HG02623 (cell line): Measurements from ENCODE around the gene NDUFS8.

Experiments used
- ATAC-seq: cut with Tn5 transposase; IDR thresholded peaks from one replicate; pipeline ENCODE4 v1.9.1; 2021; ENCODE audit warnings: moderate library complexity; ENCODE audit not compliant: unreplicated experiment

The NDUFS8 gene

DNA sequence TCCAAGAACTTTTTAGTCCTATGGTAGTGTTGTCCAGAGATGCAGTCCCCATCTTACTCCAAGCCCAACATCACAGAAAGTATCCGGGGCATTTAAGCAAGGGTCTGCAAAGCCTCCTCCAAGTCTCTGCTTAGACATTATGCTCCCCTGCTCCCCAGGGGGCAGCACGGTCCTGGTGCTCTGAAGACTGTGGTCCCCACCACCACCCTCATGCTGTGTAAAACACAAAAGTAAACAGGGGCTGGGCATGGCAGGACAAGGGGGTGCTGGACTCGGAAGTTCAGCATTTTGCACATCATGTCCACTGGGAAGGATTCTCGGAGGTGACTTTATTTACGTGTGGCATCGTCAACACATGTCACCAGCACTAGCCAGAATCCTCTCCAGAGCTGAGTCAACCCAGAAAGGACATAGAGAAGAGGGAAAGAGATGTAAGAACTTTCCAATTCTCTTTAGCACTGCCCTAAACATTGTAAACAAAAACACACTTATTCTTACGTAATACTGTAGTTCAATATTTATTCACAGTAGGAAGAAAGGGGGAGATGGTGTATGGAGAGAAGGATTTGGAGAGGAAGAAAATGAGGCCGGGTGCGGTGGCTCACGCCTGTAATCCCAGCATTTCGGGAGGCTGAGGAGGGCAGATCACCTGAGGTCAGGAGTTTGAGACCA is 46.0 kb downstream of the NDUFS8 start:
- ATAC-seq: no peak

DNA sequence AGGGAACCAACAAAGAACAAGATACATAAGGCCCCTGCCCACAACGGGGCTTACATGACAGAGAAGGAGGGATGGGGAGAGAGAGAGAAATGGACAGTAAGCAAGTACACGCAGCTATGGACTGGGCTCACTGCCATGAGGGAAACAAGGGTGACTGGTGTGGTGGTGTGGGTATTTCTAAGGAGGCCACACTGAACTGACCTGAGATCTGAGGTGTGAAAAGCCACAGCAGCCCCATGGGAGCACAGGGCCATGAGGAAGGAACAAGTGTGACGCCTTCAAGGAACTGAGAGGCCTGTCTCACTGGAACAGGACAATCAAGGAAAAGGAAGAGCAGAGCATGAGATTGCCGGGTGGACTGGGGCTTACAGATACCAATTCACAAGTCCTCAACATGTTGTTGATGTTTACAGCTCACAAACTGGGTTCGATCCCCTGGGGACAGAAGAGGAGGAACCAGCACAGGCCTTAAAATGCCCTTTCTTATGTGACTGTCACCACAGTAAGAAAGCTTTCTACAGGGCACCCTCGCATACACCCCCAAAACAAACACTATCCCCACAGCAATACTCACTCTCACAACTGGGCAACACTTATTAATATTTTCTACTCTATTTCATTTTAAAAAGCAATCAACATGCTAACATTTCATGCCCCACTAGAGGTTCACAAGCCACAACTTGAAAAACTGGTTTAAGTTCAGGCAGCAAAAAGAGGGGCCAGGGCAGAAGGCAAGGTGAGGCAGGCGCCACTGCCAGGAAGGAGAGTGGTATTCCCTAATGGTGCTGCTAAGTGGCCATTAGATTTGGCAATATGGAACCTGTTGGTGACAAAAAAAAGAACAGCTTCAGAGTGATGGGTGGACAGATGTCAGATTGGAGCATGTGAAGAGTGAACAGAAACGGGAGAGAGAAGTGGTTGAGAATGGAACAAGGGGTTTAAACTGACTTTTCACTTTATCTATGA is 47.4 kb downstream of the NDUFS8 start:
- ATAC-seq: no peak

DNA sequence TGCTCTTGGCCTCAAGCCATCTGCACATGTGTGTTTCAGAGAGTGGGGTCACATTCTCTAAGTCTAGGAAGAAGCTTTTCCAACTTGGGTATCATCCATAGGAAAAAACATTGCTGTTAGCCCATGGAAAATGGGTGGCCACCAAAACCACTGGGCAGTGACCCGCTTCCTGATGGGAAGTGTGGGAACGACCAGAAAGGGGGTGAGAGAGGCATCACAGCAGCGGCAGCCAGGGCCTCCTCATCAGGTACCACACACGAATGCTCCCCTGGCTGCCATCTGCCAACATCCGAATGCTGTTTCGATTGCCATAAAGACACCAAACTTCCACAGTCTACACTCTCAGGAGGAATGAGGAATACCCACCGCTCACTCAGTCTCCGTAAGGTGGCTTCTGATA is 50.4 kb downstream of the NDUFS8 start:
- ATAC-seq: no peak

DNA sequence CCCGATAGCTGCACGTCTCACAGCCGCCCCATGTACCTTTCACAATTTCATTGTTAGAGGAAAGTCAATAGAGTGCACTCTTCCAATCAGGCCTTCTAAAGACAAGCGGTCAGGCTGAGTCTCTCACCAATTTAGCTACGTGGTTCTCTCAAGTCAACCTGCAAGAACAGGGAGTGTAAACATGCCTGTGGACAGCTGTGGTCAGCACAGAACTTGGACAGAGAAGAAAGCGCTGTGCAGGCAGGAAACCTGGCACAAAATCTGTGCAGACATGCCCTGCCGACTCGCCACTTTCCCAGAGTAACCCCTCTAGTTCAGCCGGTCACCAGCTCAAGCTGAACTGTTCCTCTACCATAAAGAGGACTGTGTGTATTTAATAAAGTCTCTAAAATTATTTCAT is 51.2 kb downstream of the NDUFS8 start:
- no peak for ATAC-seq

DNA sequence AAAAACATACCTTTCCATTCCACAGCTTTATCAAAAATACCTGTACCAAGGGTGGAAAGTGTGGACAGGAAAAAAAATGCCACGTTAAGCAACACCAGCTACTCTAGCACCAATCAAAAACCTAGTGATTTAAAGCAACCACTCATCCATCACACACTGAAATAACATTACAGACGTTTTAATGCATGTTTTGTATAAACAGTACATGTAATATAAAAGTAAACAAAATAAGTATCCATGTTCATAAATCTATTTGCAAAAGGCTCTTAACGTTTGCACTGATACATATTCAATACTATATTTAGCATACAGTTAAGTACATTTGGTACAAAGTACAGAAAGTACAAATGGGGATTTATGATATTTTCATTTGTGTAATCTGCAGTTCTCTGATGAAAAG is 52.0 kb downstream of the NDUFS8 start:
- ATAC-seq: no peak

DNA sequence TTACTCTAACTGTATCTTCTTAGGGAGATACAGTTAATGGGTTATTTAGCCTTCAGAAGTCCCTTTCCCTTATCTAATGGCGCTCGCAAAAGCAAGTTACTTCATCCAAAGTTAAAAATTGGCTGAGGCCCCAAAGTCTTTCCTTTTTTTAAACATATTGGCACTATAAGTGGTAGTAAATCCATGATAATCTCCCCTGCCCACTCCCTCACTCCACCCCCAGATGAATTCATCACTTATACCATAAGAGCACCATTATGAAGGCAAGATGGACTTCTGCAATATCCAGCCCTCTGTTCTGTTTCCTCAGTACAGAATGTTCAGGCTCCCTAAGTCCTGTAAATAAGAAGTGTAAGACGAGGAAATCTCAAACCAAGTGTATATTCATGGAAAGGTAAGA is 53.0 kb downstream of the NDUFS8 start:
- ATAC-seq: no peak
